ENCODE measurements around the gene ATXN2.

DNA sequence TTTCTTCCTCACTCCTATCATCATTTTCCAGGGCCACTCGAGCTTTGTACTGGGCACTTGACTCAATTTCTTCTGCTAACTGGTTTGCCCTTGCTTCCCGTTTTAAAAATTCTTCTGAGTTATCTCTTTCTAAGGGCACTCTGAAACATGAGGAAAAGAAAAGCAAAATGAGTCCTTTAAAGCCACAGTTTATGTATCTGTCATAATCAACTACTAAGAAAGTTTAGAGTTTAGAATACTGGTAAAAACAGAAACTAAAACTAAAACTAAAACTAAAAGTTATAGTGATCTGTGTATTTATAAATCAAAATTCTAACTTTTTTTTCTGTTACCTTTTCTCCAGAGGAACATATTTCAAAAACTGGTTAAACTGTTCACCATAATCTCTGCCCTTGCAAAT lies 79.2 kb downstream of the ATXN2 start:
- TF ChIP-seq, protein P1, sequence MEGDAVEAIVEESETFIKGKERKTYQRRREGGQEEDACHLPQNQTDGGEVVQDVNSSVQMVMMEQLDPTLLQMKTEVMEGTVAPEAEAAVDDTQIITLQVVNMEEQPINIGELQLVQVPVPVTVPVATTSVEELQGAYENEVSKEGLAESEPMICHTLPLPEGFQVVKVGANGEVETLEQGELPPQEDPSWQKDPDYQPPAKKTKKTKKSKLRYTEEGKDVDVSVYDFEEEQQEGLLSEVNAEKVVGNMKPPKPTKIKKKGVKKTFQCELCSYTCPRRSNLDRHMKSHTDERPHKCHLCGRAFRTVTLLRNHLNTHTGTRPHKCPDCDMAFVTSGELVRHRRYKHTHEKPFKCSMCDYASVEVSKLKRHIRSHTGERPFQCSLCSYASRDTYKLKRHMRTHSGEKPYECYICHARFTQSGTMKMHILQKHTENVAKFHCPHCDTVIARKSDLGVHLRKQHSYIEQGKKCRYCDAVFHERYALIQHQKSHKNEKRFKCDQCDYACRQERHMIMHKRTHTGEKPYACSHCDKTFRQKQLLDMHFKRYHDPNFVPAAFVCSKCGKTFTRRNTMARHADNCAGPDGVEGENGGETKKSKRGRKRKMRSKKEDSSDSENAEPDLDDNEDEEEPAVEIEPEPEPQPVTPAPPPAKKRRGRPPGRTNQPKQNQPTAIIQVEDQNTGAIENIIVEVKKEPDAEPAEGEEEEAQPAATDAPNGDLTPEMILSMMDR (IDR thresholded peaks at IDR 0.05; ENCODE audit: low read depth, low read length, missing input control): no peak
- TF ChIP-seq RAD21 (IDR thresholded peaks at IDR 0.05) (no peak), TAF1 (conservative IDR thresholded peaks at IDR 0.05) (no peak), RXRA (IDR thresholded peaks at IDR 0.05) (no peak), SP1 (IDR thresholded peaks at IDR 0.05) (no peak), GABPA (IDR thresholded peaks at IDR 0.05 in 1 of 2, conservative IDR thresholded peaks at IDR 0.05 in 1 of 2) (no peak), YY1 (IDR thresholded peaks at IDR 0.05) (no peak), FOXA1 (IDR thresholded peaks at IDR 0.05) (no peak)
- TF ChIP-seq, protein P2, sequence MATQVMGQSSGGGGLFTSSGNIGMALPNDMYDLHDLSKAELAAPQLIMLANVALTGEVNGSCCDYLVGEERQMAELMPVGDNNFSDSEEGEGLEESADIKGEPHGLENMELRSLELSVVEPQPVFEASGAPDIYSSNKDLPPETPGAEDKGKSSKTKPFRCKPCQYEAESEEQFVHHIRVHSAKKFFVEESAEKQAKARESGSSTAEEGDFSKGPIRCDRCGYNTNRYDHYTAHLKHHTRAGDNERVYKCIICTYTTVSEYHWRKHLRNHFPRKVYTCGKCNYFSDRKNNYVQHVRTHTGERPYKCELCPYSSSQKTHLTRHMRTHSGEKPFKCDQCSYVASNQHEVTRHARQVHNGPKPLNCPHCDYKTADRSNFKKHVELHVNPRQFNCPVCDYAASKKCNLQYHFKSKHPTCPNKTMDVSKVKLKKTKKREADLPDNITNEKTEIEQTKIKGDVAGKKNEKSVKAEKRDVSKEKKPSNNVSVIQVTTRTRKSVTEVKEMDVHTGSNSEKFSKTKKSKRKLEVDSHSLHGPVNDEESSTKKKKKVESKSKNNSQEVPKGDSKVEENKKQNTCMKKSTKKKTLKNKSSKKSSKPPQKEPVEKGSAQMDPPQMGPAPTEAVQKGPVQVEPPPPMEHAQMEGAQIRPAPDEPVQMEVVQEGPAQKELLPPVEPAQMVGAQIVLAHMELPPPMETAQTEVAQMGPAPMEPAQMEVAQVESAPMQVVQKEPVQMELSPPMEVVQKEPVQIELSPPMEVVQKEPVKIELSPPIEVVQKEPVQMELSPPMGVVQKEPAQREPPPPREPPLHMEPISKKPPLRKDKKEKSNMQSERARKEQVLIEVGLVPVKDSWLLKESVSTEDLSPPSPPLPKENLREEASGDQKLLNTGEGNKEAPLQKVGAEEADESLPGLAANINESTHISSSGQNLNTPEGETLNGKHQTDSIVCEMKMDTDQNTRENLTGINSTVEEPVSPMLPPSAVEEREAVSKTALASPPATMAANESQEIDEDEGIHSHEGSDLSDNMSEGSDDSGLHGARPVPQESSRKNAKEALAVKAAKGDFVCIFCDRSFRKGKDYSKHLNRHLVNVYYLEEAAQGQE (IDR thresholded peaks at IDR 0.05): no peak
- TF ChIP-seq, protein P3, sequence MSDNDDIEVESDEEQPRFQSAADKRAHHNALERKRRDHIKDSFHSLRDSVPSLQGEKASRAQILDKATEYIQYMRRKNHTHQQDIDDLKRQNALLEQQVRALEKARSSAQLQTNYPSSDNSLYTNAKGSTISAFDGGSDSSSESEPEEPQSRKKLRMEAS (IDR thresholded peaks at IDR 0.05): no peak
- TF ChIP-seq, protein P4, sequence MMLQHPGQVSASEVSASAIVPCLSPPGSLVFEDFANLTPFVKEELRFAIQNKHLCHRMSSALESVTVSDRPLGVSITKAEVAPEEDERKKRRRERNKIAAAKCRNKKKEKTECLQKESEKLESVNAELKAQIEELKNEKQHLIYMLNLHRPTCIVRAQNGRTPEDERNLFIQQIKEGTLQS (IDR thresholded peaks at IDR 0.05): no peak

All from liver (tissue), 3 donors.